ENCODE results near the gene TMEM135. TPM values are rescaled to one million over a fixed set of nuclear protein-coding genes. Genes with fewer than 3 reads are reported as not detected.

Gene TMEM135
- total and polyA plus RNA-seq, 12 donors, result 3.4 to 28.6 (median 16.9) TPM

- intact Hi-C loops (cut with DNase I), result no loop called here
- H3K27me3 ChIP-seq, result no peaks in the 10 kb centered on the region
- WGBS, 2 donors, result 77 to 80% methylated on average over 3 of the region's 3 CpGs
- H3K4me3 ChIP-seq, result no peak overlapping the region
- no peaks in the 10 kb centered on the region for H3K36me3 ChIP-seq
- no peak overlapping the region for H3K27ac ChIP-seq
- no peak for ATAC-seq
- H3K4me1 ChIP-seq, result peaks cover 0 to 22% (median 6%) of the 10 kb centered on the region in 9 donors
- no peak for DNase-seq
- peaks cover 0 to 3% (median 0%) of the 10 kb centered on the region in 11 donors for H3K9me3 ChIP-seq
- no peak for TF ChIP-seq CTCF (IDR thresholded peaks at IDR 0.05)
These were observed 72.9 kb downstream of the TMEM135 start for GRCh38 chr11:87110443-87111131.

GRCh38 chr11:87114093-87114492 is 76.4 kb downstream of the TMEM135 start:
- H3K27ac ChIP-seq, result no peak overlapping the region
- H3K4me3 ChIP-seq, result no peak overlapping the region
- no peak for DNase-seq
- peaks cover 0 to 22% (median 6%) of the 10 kb centered on the region in 9 donors for H3K4me1 ChIP-seq
- H3K9me3 ChIP-seq, result no peaks in the 10 kb centered on the region
- H3K27me3 ChIP-seq, result no peaks in the 10 kb centered on the region
- TF ChIP-seq CTCF (IDR thresholded peaks at IDR 0.05), result no peak
- WGBS, 2 donors, result 57 to 64% methylated on average over 1 of the region's 1 CpG
- intact Hi-C loops (cut with DNase I), result no loop called here
- no peak for ATAC-seq
- no peaks in the 10 kb centered on the region for H3K36me3 ChIP-seq

- DNase-seq (no peak), ATAC-seq (no peak)
- no peaks in the 10 kb centered on the region for H3K27me3 ChIP-seq
- H3K36me3 ChIP-seq, result no peaks in the 10 kb centered on the region
- 99 to 100% methylated on average over 1 of the region's 1 CpG for WGBS, 2 donors
- TF ChIP-seq CTCF (IDR thresholded peaks at IDR 0.05), result no peak
- no peak overlapping the region for H3K27ac ChIP-seq
- intact Hi-C loops (cut with DNase I), result no loop called here
- H3K9me3 ChIP-seq, result no peaks in the 10 kb centered on the region
- no peak overlapping the region for H3K4me3 ChIP-seq
- H3K4me1 ChIP-seq, result peaks cover 0 to 22% (median 6%) of the 10 kb centered on the region in 9 donors
These were observed 78.5 kb downstream of the TMEM135 start for GRCh38 chr11:87116185-87116584.

GRCh38 chr11:87120937-87121336 is 83.2 kb downstream of the TMEM135 start:
- 97 to 98% methylated on average over 1 of the region's 1 CpG for WGBS, 2 donors
- DNase-seq (no peak), ATAC-seq (no peak)
- Histone ChIP-seq H3K36me3 (no peaks in the 10 kb centered on the region), H3K9me3 (no peaks in the 10 kb centered on the region), H3K4me1 (peaks cover 0 to 7% (median 0%) of the 10 kb centered on the region in 9 donors), H3K27me3 (no peaks in the 10 kb centered on the region), H3K4me3 (no peak overlapping the region), H3K27ac (no peak overlapping the region)
- intact Hi-C loops (cut with DNase I), result no loop called here
- TF ChIP-seq CTCF (IDR thresholded peaks at IDR 0.05), result no peak
